Uterus (tissue), 2 donors: ENCODE results near the gene CCNO.

Experiments used
- CTCF ChIP-seq, 4 experiments: fragments of 200-600 bp in 2 of 4; fragments of 450-650 bp in 2 of 4; sonication (generic) in 2 of 4; IDR thresholded peaks; one replicate each; pipeline ENCODE4 v1.5.1; 2016 to 2019; ENCODE audit warnings: antibody characterized with exemption in 4 of 4, mild to moderate bottlenecking in 2 of 4, moderate library complexity in 1 of 4
- POLR2A ChIP-seq, 2 donors: fragments of 450-650 bp; IDR thresholded peaks; one replicate each; pipeline ENCODE4 v1.6.1; 2016; ENCODE audit warnings: antibody characterized with exemption in 2 of 2, mild to moderate bottlenecking in 1 of 2, moderate library complexity in 1 of 2

- TF ChIP-seq CTCF (IDR thresholded peaks at IDR 0.05) (no peak), POLR2A (IDR thresholded peaks at IDR 0.05) (no peak)
These were observed 21.4 kb upstream of the CCNO start for GRCh38 chr5:55254802-55255201.
